Measurements from ENCODE around the gene NPC2.

DNA sequence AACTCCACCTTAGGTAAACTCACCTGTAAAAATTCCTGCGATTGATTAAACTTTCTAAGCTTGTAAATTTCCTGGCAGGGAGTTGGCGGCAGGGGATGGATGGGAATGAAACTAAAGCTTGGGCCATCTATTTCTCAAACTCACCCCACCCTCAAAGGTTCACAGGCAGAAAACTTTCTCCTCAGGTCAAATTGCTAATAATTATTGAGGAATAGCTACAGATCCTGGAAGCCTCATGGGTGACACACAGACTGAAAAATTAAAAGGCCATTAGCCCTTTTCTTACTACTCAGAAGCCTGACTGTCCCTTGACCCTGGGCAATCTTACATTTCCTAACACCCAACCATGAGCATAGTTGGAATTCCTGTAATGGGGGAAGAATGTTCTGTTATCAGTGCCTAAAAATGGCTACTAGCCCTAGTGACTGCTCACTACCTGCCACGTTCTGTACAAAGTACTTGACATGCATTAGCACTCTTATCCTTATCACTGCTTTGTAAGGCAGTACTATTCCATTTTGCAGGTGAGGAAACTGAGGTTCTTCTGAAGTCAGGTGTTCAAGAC, 54.7 kb downstream of the NPC2 start:
- TF ChIP-seq, protein P1, sequence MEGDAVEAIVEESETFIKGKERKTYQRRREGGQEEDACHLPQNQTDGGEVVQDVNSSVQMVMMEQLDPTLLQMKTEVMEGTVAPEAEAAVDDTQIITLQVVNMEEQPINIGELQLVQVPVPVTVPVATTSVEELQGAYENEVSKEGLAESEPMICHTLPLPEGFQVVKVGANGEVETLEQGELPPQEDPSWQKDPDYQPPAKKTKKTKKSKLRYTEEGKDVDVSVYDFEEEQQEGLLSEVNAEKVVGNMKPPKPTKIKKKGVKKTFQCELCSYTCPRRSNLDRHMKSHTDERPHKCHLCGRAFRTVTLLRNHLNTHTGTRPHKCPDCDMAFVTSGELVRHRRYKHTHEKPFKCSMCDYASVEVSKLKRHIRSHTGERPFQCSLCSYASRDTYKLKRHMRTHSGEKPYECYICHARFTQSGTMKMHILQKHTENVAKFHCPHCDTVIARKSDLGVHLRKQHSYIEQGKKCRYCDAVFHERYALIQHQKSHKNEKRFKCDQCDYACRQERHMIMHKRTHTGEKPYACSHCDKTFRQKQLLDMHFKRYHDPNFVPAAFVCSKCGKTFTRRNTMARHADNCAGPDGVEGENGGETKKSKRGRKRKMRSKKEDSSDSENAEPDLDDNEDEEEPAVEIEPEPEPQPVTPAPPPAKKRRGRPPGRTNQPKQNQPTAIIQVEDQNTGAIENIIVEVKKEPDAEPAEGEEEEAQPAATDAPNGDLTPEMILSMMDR (conservative IDR thresholded peaks at IDR 0.05; ENCODE audit: low read depth, low read length): no peak
- no peak for TF ChIP-seq EZH2phosphoT487 (IDR thresholded peaks at IDR 0.05; ENCODE audit: borderline replicate concordance, low read length)
